ENCODE results near the gene PRSS16.

The PRSS16 gene

DNA sequence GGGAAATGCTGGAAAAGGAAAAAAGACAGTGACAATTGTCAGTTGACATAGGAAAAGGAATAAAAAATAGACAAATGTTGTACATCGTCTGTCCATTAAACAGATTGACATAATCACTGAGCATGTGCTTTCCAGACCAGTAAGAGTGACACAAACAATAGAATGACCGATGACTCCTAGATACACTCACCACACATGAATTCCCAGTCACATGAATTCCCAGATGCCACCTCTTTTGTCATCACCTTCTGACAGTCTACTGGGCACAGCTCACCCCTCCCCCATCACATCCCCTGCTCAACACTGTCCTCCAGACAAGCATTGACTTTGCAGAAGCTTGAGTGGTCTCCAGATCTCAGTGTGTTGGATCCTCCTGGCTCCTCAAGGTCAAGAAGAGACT, 38.6 kb downstream of the PRSS16 start:
- no peak for DNase-seq

DNA sequence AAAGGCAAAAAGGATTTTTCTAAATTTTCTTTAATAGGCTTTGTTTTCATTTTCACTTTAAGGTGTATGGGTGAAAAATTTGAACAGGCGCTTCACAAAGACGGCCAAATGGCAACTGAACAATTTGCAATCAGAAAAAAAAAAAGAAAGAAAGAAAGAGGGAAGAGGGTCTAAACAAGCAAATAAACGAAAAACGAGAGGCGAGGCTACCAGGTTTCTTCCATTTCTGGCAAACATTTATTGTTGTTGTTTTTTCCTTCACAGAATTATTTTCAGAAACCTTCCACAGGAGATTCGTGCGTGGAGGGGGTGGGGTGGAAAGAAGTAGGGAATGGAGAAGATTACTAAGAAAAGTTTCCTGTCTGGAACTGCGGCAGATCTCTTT, 40.2 kb downstream of the PRSS16 start:
- DNase-seq, result no peak

DNA sequence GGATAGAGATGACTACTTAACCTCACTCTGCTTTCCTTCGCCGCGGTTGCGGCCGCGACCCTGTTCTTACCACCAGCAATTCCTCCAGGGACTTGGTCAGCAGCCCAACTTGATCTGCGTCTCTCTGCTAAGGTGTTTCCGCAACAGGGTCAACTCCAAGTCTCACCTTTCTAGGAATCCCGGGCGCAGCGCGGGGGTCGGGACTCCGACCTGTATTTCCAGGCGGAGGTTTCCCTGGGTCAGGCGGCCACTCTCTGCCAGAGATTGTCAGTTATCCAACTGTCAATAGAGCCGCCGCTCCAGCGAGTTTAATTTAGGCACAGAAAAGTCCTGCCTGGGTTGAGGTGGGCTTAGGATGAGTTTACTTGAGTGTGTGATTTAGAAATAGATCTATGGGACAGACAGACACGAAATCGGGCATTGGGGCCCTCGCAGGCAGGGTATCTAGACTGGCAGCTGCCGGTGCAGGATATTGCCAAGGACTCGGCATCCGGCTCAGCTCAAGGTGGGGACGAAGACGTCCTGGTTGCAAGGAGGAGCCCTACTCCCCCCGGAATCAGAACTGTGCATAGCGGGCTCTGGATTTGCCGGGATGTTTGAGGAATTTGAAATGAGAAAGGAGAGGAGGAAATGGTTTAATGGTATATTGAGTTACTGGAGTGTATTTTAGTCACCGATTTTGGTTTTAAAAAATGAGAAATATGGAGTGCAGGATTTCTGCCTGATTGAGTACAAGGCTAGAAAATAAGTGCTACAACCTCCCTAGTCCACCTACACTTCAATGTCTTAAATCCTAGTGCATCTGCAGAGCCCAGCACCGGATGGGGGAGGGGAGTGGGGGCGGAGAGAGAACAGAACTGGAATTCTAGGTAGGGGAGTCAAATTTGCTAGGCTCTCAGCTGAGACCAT, 40.9 kb downstream of the PRSS16 start:
- no peak for DNase-seq

DNA sequence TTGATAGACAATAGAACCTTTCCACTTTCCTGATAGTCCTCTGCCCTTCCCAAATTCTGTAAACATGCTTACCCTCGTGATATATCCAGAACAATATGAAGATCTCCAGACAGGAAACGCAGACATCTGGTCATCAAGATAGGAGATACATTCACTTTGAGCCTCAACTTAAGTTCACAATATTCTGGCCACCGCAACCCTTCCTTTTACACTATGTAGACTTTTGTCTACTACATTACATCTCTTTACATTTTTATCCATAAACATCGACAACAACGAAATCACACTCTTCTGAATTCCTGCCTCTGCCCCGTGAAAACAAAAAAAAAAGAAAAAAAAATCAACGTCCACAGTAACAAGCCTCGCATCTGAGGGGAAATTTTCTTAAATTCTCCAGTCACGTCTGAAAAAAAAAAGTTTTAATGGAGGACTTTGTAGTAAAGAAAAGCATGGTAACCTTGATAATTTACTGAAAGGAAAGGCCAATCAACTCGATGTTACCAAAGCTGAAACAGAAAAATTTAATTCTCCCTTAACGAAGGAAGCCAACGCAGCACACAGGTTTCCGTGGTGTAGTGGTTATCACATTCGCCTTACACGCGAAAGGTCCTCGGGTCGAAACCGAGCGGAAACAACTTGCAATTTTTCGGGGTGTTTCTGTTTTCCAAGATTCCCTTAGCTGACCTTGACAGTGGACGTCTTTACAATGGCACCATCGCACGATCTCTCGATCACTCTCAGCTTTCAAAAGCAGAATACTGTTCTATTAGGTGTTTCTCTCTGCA, 42.8 kb downstream of the PRSS16 start:
- DNase-seq, result no peak

DNA sequence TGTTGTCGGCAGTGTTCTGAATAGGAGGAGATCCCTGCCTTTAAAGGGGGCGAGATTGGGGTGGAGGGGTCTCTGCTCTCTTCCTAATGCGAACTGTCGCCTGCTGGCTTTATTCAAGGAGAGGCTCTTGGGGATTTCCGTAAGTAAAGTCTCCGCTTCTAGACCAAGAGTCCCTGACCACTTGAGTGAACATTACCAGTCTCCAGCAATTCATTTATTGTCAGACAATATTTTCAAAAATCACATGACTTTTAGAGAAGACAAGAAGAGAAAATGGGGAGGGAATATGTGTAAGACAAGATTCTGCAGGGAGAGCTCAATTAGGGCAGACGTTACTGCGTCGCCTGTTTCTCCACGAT, 43.3 kb downstream of the PRSS16 start:
- no peak for DNase-seq

DNA sequence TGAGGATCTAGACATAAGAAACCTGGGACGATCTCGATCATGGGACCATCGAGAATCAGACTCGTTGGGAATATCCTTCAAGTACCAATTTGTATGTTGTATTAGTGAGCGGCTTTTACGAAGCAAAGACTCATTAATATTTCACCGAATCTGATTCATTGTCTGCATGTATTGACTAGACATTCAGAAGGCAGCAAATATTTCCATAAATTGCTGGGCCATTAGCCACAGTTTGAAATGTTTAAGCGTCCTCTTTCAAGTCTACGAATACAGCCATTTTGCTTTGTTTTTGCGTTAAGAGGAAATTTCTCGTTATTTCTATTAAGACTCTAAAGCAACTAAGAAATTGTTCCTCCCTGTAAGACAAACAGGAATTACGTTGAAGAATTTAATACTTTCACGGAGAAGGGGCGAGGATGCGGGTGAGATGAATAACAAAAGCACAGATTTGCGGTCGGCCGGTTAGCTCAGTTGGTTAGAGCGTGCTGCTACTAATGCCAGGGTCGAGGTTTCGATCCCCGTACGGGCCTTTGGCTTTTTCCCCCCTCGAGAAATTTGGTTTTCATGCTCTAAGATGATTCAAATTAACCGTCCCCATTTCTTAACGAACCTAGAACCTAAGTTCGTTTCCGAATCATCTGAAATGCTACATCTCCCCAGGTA, 46.1 kb downstream of the PRSS16 start:
- DNase-seq, result no peak

DNA sequence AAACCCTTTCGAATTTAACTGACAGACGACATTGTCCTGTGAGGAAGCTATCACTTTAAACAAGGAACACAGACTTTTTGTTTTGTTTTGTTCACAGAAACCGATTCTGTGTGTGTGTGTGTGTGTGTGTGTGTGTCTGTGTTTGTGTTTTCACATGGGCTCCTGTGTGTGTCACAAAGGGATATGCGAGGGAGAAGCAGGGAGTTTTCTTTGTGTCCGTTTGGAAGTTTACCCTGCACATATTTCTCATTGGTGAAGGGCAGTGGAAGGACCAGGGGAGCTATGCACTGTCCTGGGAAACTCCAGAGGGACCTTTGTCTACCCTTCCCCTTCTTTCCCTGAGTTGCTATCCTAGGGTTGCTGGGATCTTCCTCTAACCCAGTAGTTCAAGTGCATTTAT, 46.9 kb downstream of the PRSS16 start:
- DNase-seq, result no peak

DNA sequence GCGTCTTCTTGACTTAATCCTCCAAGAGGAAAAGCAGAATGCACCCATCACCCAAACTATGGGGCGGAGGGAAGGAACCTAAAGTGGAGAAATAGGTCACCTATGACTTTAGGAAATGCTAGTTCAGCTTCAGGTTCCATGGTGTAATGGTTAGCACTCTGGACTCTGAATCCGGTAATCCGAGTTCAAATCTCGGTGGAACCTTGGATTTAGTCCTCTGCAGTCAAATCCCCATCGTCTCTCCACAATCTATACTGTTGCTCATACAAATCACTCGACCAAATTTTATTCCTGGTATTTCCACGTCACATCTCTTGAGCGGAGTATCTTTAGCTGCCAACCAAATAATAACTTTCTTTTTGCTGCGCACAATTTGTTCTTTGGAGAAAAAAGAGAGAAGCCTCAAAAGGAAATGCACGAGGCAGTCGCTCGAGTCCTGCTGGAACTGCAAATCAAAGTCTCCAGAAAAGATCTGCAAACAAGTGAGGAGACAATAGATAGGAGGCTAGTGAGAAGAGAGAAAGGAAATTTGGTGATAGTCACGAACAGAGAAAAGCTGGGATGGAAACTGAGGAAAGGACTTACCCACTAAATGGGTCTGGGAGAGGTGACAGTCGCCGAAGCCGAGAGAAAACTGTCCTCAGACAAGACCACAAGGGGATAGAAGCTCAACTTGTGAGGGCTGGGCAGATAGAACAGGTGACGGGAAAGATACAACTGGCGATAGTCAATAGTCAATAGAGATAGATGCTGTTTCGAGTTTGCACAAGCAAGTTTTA, 48.0 kb downstream of the PRSS16 start:
- DNase-seq, result no peak

DNA sequence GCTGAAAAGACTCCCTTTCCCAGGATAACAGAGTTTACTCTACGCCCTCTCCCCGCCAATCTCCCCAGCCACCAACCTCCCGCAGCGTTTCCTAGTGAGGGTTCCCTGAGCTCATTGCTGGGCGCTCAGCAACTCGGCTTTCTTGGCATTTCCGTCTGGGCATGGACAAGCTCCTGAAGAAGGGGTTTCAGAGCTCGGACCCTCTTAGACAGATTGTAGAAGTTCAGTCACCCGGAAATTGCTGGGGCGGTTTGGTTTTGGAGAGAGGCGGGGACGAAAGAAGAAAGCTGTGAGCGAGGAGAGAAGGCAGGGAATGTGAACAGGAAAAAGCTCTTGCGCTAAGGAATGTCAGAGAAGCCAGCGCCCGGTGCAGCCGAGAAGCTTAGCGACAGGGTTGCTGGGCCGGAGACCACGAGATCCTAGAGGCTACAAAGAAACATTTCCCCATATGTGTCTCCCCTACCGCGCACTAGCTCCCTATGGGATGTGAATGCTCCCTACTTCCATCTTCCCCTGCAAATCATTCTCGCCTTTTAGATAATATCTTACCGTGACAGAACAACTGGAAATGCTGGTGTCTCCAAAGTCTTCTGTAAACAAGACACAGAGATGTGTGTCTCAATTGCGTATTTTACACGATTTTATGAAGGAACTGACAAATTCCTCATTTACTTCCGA, 48.7 kb downstream of the PRSS16 start:
- no peak for DNase-seq

DNA sequence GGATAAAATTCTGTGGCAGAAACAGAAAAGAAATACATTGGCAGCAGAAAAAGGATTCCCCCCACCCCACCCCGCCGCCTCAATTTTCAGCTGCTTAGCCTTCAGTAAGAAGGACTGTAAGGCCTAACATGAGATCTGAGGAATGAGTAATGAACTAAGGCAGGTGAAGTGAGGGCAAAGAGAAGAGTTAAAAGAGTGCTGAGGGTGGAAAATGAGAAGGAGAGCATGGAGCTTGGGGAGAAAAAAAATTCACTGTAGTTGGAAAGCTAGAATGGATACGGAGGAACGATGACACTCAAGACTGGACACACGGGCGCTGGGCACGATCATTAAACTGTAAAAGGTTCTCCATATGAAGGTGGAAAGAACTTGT, 50.0 kb downstream of the PRSS16 start:
- DNase-seq, result no peak

DNA sequence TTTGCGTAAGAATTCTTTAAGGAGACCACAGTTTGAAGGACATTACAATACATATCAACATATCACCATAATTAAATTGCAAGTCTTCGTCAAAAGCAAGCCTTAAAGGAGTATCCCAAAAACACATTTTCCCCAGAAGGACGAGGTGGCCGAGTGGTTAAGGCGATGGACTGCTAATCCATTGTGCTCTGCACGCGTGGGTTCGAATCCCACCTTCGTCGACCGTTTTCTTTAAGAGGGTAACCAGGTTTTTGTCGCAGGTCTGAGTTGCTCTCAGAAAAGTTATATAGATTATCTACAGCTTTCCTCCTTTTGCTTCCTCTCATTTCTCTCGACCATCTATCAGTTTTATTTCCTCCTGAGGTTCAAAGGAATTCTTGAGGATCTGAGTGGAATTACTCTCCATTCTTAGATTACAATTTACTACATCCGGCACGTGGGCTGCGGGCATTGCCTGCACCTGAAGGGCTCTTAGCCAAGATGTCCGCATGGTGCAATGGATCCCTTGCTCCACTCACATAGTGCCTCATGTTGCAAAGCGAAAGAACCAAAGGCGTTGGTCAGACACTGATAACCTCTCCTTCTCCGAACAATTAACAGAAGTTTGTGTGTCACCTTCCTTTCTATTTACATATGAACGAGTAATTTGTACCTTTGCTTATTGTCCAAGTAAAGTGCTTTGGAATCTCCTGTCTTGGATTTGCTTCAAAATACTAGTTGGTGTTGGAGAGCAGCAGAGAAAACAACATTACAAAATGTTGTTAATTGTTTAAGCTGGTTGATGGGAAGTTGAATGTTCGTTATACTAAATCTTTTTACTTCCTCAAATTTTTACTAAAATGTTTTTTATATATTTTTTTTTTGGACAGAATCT, 50.6 kb downstream of the PRSS16 start:
- DNase-seq, result peak in 1 of 2 donors; percentile 32

DNA sequence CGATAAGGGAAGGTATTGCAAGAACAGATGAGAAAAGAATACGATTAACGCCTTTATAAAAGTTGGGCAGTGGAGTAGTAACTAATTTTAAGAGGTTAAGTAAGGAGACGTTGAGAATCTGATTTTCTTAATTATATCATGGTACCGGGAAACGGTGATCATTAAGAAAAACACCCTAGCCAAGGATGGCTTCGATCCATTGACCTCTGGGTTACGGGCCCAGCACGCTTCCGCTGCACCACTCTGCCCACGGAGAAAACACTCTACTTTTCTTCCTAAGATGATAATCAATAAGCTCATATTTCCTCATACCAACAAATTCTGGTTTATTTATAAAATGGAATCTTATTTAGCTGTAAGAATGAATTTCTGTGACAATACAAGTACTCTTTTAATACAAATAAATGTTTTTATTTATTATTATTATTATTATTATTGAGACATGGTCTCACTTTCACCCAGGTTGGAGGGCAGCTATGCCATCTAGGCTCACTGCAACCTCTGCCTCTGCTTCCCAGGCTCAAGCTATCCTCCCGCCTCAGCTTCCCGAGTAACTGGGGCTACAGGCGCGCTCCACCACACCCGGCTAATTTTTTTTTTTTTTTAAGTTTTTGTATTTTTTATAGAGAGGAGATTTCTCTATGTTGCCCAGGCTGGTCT, 56.2 kb downstream of the PRSS16 start:
- DNase-seq, result no peak
